IMR-90 (cell line): ENCODE results near the gene RAB39B.

Experiments
- CEBPB ChIP-seq: IDR thresholded peaks from 2 replicates; pipeline ENCODE4 v1.6.1; 2012; ENCODE audit warnings: low read depth, low read length, improper control_type of control experiment
- CHD1 ChIP-seq: IDR thresholded peaks from 2 replicates; pipeline ENCODE4 v1.6.1; 2012; ENCODE audit warnings: low read depth, low read length, improper control_type of control experiment
- ELK1 ChIP-seq: fragments of 150-350 bp; IDR thresholded peaks from 2 replicates; pipeline ENCODE4 v1.6.1; 2016; ENCODE audit warnings: low read depth, mild to moderate bottlenecking, low read length, moderate library complexity, borderline replicate concordance
- MXI1 ChIP-seq: IDR thresholded peaks from 2 replicates; pipeline ENCODE4 v1.6.1; 2012; ENCODE audit warnings: low read depth, mild to moderate bottlenecking, low read length, moderate library complexity, borderline replicate concordance
- POLR2A ChIP-seq: IDR thresholded peaks from 2 replicates; pipeline ENCODE4 v1.6.1; 2012; ENCODE audit warnings: mild to moderate bottlenecking, low read depth, low read length
- RAD21 ChIP-seq: IDR thresholded peaks from 2 replicates; pipeline ENCODE4 v1.6.1; 2012; ENCODE audit warnings: low read length, improper control_type of control experiment
- SMC3 ChIP-seq: fragments of 150-350 bp; IDR thresholded peaks from 2 replicates; pipeline ENCODE4 v1.6.1; 2016; ENCODE audit warnings: low read depth, mild to moderate bottlenecking, antibody characterized with exemption, low read length, moderate library complexity
- TF ChIP-seq, protein P1 (sequence below): conservative IDR thresholded peaks from 2 replicates; pipeline ENCODE4 v1.5.1; 2012; ENCODE audit warnings: mild to moderate bottlenecking, low read depth, low read length, improper control_type of control experiment

- TF ChIP-seq, protein P1, sequence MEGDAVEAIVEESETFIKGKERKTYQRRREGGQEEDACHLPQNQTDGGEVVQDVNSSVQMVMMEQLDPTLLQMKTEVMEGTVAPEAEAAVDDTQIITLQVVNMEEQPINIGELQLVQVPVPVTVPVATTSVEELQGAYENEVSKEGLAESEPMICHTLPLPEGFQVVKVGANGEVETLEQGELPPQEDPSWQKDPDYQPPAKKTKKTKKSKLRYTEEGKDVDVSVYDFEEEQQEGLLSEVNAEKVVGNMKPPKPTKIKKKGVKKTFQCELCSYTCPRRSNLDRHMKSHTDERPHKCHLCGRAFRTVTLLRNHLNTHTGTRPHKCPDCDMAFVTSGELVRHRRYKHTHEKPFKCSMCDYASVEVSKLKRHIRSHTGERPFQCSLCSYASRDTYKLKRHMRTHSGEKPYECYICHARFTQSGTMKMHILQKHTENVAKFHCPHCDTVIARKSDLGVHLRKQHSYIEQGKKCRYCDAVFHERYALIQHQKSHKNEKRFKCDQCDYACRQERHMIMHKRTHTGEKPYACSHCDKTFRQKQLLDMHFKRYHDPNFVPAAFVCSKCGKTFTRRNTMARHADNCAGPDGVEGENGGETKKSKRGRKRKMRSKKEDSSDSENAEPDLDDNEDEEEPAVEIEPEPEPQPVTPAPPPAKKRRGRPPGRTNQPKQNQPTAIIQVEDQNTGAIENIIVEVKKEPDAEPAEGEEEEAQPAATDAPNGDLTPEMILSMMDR, result no peak
- TF ChIP-seq CEBPB, result no peak
- no peak for TF ChIP-seq POLR2A
- TF ChIP-seq MXI1, result no peak
- no peak for TF ChIP-seq SMC3
- no peak for TF ChIP-seq CHD1
- TF ChIP-seq ELK1, result no peak
- no peak for TF ChIP-seq RAD21
Measured at GRCh38 chrX:155279873-155280272, 15.6 kb upstream of the RAB39B start.
